GM21723 (cell line): ENCODE data around the gene UGT1A4.

Experiments
- ATAC-seq: cut with Tn5 transposase; IDR thresholded peaks from one replicate; pipeline ENCODE4 v1.9.1; 2021; ENCODE audit warnings: mild to moderate bottlenecking, moderate library complexity; ENCODE audit not compliant: unreplicated experiment

Gene UGT1A4

GRCh38 chr2:233807966-233808935, 89.7 kb downstream of the UGT1A4 start:
- no peak for ATAC-seq

DNA sequence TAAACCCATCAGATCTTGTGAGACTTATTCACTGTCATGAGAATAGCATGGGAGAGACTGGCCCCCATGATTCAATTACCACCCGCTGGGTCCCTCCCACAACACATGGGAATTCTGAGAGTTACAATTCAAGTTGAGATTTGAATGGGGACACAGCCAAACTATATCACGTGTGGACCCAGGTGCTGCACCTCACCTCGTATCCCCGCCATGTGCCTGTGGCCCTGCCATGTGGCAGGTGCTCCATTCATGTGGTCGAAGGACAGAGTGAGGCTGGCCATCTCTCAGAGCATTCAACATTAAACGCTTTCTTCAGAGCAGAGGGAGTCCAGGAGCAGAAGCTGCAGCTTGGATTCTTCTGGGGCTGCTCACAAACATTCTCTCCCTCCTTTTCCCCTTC, 91.8 kb downstream of the UGT1A4 start:
- no peak for ATAC-seq

DNA sequence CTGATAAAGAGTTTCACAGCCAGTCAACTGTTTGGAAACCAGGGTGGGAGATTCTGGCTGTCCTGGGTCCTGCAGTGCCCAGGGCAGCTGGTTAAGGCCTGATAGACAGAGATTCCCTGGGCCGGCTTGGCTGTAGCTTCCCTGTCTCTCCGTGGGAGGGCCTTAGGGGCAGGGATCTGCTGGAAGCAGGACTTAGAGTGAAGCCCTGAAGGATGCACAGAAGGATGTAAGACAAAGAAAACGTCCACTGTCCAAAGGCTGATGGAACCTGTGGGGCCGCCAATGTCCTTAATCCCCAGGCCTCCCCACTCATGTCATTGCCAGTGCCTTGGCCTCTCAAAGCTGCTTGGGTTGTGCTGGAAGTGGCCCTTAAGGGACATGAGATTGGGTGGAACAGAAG, 92.6 kb downstream of the UGT1A4 start:
- ATAC-seq, result no peak

DNA sequence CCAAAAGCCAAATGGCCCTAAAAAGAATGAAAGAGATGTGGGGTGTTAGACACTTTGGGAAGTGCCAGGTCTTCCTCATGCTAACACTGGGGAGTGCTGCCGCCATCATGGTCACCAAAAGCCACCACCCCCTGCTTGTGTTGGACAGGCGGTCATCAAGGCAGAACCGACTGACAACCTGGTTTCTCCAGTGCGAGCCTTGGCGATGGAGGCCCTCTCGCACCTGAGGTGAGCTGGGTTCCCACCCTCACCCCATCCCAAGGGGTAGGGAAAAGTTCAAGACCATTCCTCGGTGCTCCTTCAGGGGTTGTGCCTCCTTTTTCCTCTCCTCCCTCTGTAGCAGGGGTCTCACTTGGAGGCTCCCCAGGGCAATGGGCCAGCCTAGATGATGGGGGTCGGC, 93.2 kb downstream of the UGT1A4 start:
- no peak for ATAC-seq

GRCh38 chr2:233813236-233814055, 94.9 kb downstream of the UGT1A4 start:
- ATAC-seq, result no peak

DNA sequence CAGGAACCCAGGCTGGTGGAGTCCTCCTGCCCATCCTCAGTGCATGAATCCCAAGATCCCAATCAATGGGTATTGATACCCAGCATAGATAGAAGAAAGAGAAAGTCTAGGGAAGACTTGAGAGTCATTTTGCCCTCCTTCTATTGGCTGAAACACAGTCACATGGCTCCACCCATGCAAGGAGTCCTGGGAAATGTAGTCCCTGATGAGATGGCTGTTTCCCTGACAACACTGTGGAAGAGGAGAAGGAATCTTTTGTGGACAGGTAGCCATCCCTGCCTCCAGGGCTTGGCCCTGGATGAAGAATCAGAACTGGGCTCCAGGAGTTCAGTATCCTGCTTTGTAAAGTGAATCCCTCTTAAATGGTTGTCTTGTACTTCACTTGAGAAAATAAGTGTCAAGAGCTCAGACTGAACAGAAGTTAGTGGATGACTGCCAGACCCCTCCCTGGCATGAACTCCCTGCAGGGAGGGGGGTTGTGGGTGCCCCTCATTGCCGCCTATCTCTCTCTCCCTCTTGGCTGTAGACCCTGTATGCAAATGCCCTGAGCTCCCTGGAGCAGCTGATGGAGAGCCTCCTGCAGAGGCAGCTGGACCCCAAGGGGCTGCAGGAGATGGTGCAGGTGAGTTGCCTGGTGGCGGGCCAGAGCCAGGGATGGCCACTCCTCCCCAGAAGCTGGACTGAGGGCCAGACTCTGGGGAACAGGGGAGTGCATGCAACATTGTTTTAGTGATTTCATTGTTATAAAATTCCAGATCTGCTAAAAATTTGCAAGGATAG, 95.7 kb downstream of the UGT1A4 start:
- ATAC-seq, result no peak

GRCh38 chr2:233815861-233816260, 97.3 kb downstream of the UGT1A4 start:
- ATAC-seq, result no peak

GRCh38 chr2:233816334-233816733, 97.8 kb downstream of the UGT1A4 start:
- no peak for ATAC-seq

GRCh38 chr2:233816771-233817170, 98.2 kb downstream of the UGT1A4 start:
- ATAC-seq, result no peak

- ATAC-seq, result no peak
These were observed 98.9 kb downstream of the UGT1A4 start for GRCh38 chr2:233817361-233817911.

DNA sequence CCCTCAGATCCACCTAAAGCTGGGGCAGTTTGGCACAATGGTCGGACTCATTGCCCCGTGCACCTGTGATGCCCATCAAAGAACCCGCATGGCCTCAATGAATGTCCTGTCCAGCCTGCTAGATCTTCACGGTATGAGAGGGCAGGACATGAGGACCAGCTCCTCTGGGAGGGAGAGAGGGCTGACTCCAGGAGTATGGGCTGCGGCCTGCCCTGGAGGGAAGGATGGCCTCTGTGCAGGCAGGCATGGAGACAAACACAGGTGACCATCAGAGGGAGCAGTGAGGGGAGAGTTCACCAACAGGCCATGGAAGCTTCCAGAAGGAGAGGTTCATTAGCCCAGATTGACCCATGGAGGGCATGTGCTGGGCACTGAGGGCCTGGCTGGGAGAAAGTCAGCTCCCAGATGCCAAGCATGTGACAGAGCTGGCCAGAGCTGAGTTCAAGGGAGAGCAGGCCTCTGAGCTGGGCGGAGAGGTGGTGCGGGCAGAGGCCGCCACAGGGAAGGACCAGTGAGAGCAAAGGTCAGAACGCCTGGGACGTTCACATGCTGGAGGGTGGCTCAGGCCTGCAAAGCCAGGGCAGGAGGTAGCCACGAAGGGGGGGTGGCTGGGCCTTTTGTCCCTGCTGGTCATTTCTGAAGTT, 99.6 kb downstream of the UGT1A4 start:
- ATAC-seq, result no peak

GRCh38 chr2:233818639-233819621, 100.4 kb downstream of the UGT1A4 start:
- no peak for ATAC-seq

- ATAC-seq, result no peak
These were observed 101.6 kb downstream of the UGT1A4 start for GRCh38 chr2:233819884-233820773.

DNA sequence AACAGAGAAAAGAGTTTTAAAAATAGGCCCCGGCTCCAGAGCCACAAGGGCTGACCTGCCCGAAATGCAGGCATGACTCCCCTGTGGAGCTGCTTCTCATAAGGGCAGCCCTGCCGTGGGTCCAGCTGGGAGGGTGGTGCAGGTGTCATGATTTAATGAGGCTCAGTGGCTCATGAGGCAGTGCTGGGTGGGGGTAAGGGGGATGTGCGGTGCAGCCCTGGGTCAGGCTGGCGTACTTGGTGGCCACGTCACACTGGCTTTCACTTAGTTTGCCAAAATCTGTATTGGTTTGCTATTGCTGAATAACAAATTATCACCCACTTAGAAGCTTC, 102.2 kb downstream of the UGT1A4 start:
- no peak for ATAC-seq

- no peak for ATAC-seq
These were observed 102.7 kb downstream of the UGT1A4 start for GRCh38 chr2:233821196-233821595.

- no peak for ATAC-seq
These were observed 103.2 kb downstream of the UGT1A4 start for GRCh38 chr2:233821709-233822100.

DNA sequence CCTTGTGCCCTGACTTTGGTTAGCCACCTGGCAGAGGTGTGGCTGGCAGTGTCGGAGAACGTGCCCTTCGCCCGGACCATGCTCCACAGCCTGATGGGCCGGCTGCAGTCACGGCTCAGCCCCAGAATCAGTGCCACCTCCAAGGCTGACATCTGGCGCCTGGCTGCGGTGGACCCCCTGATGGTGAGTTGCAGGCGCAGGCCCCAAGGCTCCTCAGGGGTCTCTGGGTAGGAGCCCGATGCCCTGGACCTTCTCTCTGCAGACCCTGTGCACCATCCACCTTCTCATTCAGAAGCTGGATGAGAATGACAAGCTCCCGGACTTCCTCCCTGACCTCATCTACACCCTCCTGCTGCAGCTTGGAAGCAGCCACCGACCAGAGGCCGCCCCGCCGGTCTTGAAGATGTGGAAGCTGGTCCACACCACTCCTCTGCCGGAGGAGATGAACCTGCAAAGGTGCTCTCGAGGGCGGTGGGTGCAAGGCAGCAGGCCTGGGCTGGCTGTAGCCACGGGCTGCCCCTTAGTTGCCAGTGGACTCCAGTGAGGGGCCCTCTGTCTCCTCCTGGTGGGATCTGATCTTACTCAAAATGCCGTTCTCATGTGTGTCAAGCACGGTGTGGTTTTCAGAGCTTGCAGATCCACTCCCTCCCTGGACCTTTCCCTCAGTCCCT, 103.7 kb downstream of the UGT1A4 start:
- ATAC-seq, result no peak
